Upper lobe of left lung (tissue), 6 donors: ENCODE data around the gene PUM1. TPM values are rescaled to one million over a fixed set of nuclear protein-coding genes. Genes with fewer than 3 reads are reported as not detected.

Experiments
- ATAC-seq, 2 donors: fragments of 200-7000 bp; cut with Tn5 transposase; one replicate each; pipeline ENCODE4 v1.9.1; 2022; ENCODE audit warnings: mild to moderate bottlenecking in 2 of 2, moderate library complexity in 2 of 2; ENCODE audit not compliant: low FRiP score in 2 of 2
- DNase-seq, 2 donors: peaks; one replicate each; pipeline ENCODE4 v3.0.0-alpha.2; 2019 to 2020
- H3K27ac ChIP-seq, 4 donors: fragments of 200-600 bp; sonication (generic); one replicate each; pipeline ENCODE4 v1.5.1; 2016 to 2019
- H3K27me3 ChIP-seq, 4 donors: fragments of 200-600 bp; sonication (generic); one replicate each; pipeline ENCODE4 v1.5.1; 2017 to 2019
- H3K36me3 ChIP-seq, 4 donors: fragments of 200-600 bp; sonication (generic); one replicate each; pipeline ENCODE4 v1.5.1; 2016 to 2019
- H3K4me1 ChIP-seq, 4 donors: fragments of 200-600 bp; sonication (generic); one replicate each; pipeline ENCODE4 v1.5.1; 2018 to 2019
- H3K4me3 ChIP-seq, 4 donors: fragments of 200-600 bp; sonication (generic); one replicate each; pipeline ENCODE4 v1.5.1; 2017 to 2019; ENCODE audit warnings: mild to moderate bottlenecking in 2 of 4, moderate library complexity in 1 of 4
- H3K9me3 ChIP-seq, 4 donors: fragments of 200-600 bp; sonication (generic); one replicate each; pipeline ENCODE4 v1.5.1; 2018 to 2019
- CTCF ChIP-seq, 6 experiments: fragments of 450-650 bp in 4 of 6; fragments of 200-600 bp in 2 of 6; sonication (generic) in 2 of 6; IDR thresholded peaks; one replicate each; pipeline ENCODE4 v1.5.1; 2016 to 2019; ENCODE audit warnings: antibody characterized with exemption in 6 of 6
- EP300 ChIP-seq, 4 donors: sonication (generic); formaldehyde crosslinking; IDR thresholded peaks; one replicate each; pipeline ENCODE4 v1.5.1; 2017; ENCODE audit warnings: antibody characterized with exemption in 4 of 4, control low read depth in 2 of 4
- POLR2A ChIP-seq, 4 donors: fragments of 450-650 bp; IDR thresholded peaks; one replicate each; pipeline ENCODE4 v1.5.1; 2016 to 2017; ENCODE audit warnings: antibody characterized with exemption in 4 of 4, mild to moderate bottlenecking in 2 of 4
- POLR2AphosphoS5 ChIP-seq, 2 donors: sonication (generic); formaldehyde crosslinking; IDR thresholded peaks; one replicate each; pipeline ENCODE4 v1.5.1; 2017; ENCODE audit warnings: antibody characterized with exemption in 2 of 2
- WGBS, 2 donors: methylation state at CpG; one replicate each; pipeline ENCODE4 v1.1.5; 2017 to 2018; 5-methylcytosine and 5-hydroxymethylcytosine counted together
- total RNA-seq, 6 donors: library from RNA; depleted of rRNA in 4 of 6; stranded (reverse); fragments of >200 nt in 4 of 6; gene quantifications; one replicate each; pipeline versions ENCODE4 v1.1.0 to v1.2.1, GENCODE V29; 2016 to 2021
- donor health status: DM: no; HTN: no; CAD: no; lungs with moderate emphysema.
- donor health status: DM: no; HTN: yes; CAD: no; lungs with severe emphysema.

Gene PUM1
- total RNA-seq, 6 donors from 2014 or later: 85.7 to 124 (median 99.8) TPM

GRCh38 chr1:31031330-31032143, 34.0 kb downstream of the PUM1 start:
- WGBS, 2 donors: 84 to 89% methylated on average over 5 of the region's 5 CpGs
- H3K4me1 ChIP-seq: peaks cover 36 to 54% (median 46%) of the 10 kb centered on the region in 4 donors
- no peaks in the 10 kb centered on the region for H3K9me3 ChIP-seq
- TF ChIP-seq POLR2AphosphoS5 (IDR thresholded peaks at IDR 0.05) (no peak), CTCF (IDR thresholded peaks at IDR 0.05) (no peak), EP300 (IDR thresholded peaks at IDR 0.05) (no peak), POLR2A (IDR thresholded peaks at IDR 0.05) (no peak)
- ATAC-seq (no peak), DNase-seq (no peak)
- H3K4me3 ChIP-seq: no peak overlapping the region
- peaks cover 0 to 7% (median 0%) of the 10 kb centered on the region in 4 donors for H3K36me3 ChIP-seq
- no peaks in the 10 kb centered on the region for H3K27me3 ChIP-seq
- no peak overlapping the region for H3K27ac ChIP-seq

GRCh38 chr1:31029026-31029425, 36.5 kb downstream of the PUM1 start:
- no peak for TF ChIP-seq POLR2AphosphoS5 (IDR thresholded peaks at IDR 0.05)
- TF ChIP-seq EP300 (IDR thresholded peaks at IDR 0.05): no peak
- no peak for TF ChIP-seq CTCF (IDR thresholded peaks at IDR 0.05)
- no peak for TF ChIP-seq POLR2A (IDR thresholded peaks at IDR 0.05)
- DNase-seq: no peak
- peak overlapping the region in 1 of 4 donors; percentile 48 for H3K27ac ChIP-seq
- no peak for ATAC-seq
- no peaks in the 10 kb centered on the region for H3K27me3 ChIP-seq
- no peak overlapping the region for H3K4me3 ChIP-seq
- H3K9me3 ChIP-seq: no peaks in the 10 kb centered on the region
- peaks cover 0 to 3% (median 0%) of the 10 kb centered on the region in 4 donors for H3K36me3 ChIP-seq
- H3K4me1 ChIP-seq: peaks cover 48 to 56% (median 53%) of the 10 kb centered on the region in 4 donors

- H3K36me3 ChIP-seq: peaks cover 0 to 3% (median 0%) of the 10 kb centered on the region in 4 donors
- DNase-seq (no peak), ATAC-seq (peak in 1 of 2 donors; percentile 64)
- WGBS, 2 donors: 53 to 55% methylated on average over 3 of the region's 3 CpGs
- H3K4me1 ChIP-seq: peaks cover 41 to 55% (median 49%) of the 10 kb centered on the region in 4 donors
- no peaks in the 10 kb centered on the region for H3K9me3 ChIP-seq
- no peaks in the 10 kb centered on the region for H3K27me3 ChIP-seq
- peak overlapping the region in 3 of 4 donors; percentile 4 to 49 (median 30) for H3K27ac ChIP-seq
- TF ChIP-seq EP300 (IDR thresholded peaks at IDR 0.05) (no peak), CTCF (IDR thresholded peaks at IDR 0.05) (no peak), POLR2A (IDR thresholded peaks at IDR 0.05) (no peak), POLR2AphosphoS5 (IDR thresholded peaks at IDR 0.05) (no peak)
- no peak overlapping the region for H3K4me3 ChIP-seq
Observed at GRCh38 chr1:31027693-31028526, 37.6 kb downstream of the PUM1 start.

- no peaks in the 10 kb centered on the region for H3K9me3 ChIP-seq
- DNase-seq: no peak
- 45 to 47% methylated on average over 2 of the region's 2 CpGs for WGBS, 2 donors
- no peak overlapping the region for H3K4me3 ChIP-seq
- peaks cover 32 to 66% (median 46%) of the 10 kb centered on the region in 4 donors for H3K4me1 ChIP-seq
- ATAC-seq: no peak
- H3K36me3 ChIP-seq: no peaks in the 10 kb centered on the region
- no peak for TF ChIP-seq CTCF (IDR thresholded peaks at IDR 0.05)
- TF ChIP-seq EP300 (IDR thresholded peaks at IDR 0.05): no peak
- TF ChIP-seq POLR2AphosphoS5 (IDR thresholded peaks at IDR 0.05): no peak
- TF ChIP-seq POLR2A (IDR thresholded peaks at IDR 0.05): no peak
- H3K27me3 ChIP-seq: no peaks in the 10 kb centered on the region
- H3K27ac ChIP-seq: no peak overlapping the region
Observed at GRCh38 chr1:31022259-31022658, 43.3 kb downstream of the PUM1 start.
